ENCODE data around the gene LRRC27.

- no peak for TF ChIP-seq CTCF (IDR thresholded peaks at IDR 0.05)
- TF ChIP-seq POLR2A (IDR thresholded peaks at IDR 0.05), result no peak
Measured at GRCh38 chr10:132355297-132355696, 23.3 kb downstream of the LRRC27 start.
